Suprapubic skin (tissue), 4 donors: Measurements from ENCODE around the gene TNS3.

Source experiments
- EP300 ChIP-seq: sonication (generic); formaldehyde crosslinking; IDR thresholded peaks from one replicate; pipeline ENCODE4 v1.6.1; 2017; ENCODE audit warnings: antibody characterized with exemption
- POLR2A ChIP-seq, 2 donors: fragments of 450-650 bp; IDR thresholded peaks; one replicate each; pipeline ENCODE4 v1.6.1; 2017; ENCODE audit warnings: antibody characterized with exemption in 2 of 2, mild to moderate bottlenecking in 2 of 2, moderate library complexity in 2 of 2
- POLR2AphosphoS5 ChIP-seq, 3 donors: sonication (generic); formaldehyde crosslinking; IDR thresholded peaks; one replicate each; pipeline ENCODE4 v1.6.1; 2017; ENCODE audit warnings: antibody characterized with exemption in 3 of 3
- TF ChIP-seq, protein P1 (sequence below), 2 donors: fragments of 200-600 bp in 1 of 2; fragments of 450-650 bp in 1 of 2; sonication (generic) in 1 of 2; IDR thresholded peaks; one replicate each; pipeline ENCODE4 v1.5.1; 2016 to 2019; ENCODE audit warnings: antibody characterized with exemption in 2 of 2, mild to moderate bottlenecking in 1 of 2, moderate library complexity in 1 of 2

DNA sequence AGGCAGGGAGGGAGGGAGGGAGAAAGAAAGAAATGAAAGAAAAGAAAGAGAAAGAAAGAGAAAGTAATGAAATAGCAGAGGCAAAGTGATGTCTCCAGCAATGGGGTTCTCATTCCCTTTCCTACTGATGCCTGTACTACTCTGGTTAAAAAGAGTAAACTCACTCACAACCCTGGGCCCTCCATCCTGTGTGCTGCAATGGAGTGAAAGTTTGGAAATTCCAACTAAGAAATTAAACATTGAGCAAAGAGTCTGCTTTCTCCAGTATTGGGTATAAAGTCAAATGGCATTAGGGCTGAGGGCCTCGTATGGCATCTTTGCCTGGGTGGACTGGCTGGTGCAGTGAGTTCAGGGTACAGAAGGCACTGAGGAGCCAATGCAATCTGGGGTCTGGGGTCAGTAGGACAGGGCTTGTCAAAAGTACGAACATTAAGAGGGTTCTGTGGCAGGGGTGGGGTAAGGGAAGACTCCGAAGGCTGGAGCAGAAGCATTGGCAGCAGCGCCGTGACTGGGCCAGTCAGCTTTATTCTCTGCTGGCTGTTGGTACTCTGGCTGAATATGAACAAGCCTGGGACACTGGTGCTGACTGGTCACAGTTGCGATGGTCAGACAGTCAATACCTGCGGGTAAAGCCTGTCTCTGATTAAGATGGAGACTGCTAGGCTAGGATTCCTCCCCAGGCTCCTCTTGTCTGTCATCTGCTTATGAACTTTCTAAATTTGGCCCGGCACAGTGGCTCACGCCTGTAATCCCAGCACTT lies 24.1 kb upstream of the TNS3 start:
- TF ChIP-seq, protein P1, sequence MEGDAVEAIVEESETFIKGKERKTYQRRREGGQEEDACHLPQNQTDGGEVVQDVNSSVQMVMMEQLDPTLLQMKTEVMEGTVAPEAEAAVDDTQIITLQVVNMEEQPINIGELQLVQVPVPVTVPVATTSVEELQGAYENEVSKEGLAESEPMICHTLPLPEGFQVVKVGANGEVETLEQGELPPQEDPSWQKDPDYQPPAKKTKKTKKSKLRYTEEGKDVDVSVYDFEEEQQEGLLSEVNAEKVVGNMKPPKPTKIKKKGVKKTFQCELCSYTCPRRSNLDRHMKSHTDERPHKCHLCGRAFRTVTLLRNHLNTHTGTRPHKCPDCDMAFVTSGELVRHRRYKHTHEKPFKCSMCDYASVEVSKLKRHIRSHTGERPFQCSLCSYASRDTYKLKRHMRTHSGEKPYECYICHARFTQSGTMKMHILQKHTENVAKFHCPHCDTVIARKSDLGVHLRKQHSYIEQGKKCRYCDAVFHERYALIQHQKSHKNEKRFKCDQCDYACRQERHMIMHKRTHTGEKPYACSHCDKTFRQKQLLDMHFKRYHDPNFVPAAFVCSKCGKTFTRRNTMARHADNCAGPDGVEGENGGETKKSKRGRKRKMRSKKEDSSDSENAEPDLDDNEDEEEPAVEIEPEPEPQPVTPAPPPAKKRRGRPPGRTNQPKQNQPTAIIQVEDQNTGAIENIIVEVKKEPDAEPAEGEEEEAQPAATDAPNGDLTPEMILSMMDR (IDR thresholded peaks at IDR 0.05), result no peak
- TF ChIP-seq POLR2A (IDR thresholded peaks at IDR 0.05) (no peak), EP300 (no peak), POLR2AphosphoS5 (IDR thresholded peaks at IDR 0.05) (no peak)
